ENCODE results near the gene ITCH.

GRCh38 chr20:34445177-34446065 is 82.3 kb downstream of the ITCH start:
- TF ChIP-seq, protein P1, sequence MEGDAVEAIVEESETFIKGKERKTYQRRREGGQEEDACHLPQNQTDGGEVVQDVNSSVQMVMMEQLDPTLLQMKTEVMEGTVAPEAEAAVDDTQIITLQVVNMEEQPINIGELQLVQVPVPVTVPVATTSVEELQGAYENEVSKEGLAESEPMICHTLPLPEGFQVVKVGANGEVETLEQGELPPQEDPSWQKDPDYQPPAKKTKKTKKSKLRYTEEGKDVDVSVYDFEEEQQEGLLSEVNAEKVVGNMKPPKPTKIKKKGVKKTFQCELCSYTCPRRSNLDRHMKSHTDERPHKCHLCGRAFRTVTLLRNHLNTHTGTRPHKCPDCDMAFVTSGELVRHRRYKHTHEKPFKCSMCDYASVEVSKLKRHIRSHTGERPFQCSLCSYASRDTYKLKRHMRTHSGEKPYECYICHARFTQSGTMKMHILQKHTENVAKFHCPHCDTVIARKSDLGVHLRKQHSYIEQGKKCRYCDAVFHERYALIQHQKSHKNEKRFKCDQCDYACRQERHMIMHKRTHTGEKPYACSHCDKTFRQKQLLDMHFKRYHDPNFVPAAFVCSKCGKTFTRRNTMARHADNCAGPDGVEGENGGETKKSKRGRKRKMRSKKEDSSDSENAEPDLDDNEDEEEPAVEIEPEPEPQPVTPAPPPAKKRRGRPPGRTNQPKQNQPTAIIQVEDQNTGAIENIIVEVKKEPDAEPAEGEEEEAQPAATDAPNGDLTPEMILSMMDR (IDR thresholded peaks at IDR 0.05; ENCODE audit: borderline replicate concordance, extremely low read depth, low read length, poor library complexity, severe bottlenecking): no peak
- TF ChIP-seq EZH2 (IDR thresholded peaks at IDR 0.05; ENCODE audit: borderline replicate concordance, low read depth, low read length, severe bottlenecking): no peak
